GM18951 (cell line): ENCODE results near the gene S100A7.

ENCODE experiments used
- POLR2A ChIP-seq: IDR thresholded peaks from 4 replicates; pipeline ENCODE4 v1.6.1; 2011; ENCODE audit warnings: mild to moderate bottlenecking; ENCODE audit not compliant: insufficient read length, insufficient read depth; ENCODE audit errors: extremely low read depth
- in situ Hi-C: fragments of 300-500 bp; cut with MboI; formaldehyde crosslinking; loops from one replicate; pipeline ENCODE4 v1.12.0; 2022; ENCODE audit warnings: low sequenced_read_pairs, mixed read lengths, inconsistent platforms; ENCODE audit not compliant: unreplicated experiment

Gene S100A7

GRCh38 chr1:153490272-153491051 is 30.0 kb upstream of the S100A7 start:
- in situ Hi-C loops: no loop called here
- TF ChIP-seq POLR2A: no peak

- TF ChIP-seq POLR2A: no peak
- in situ Hi-C loops: loop anchor here (10.0 kb wide), 1 partner anchor 124 kb away; no protein-coding TSS in a partner anchor
Observed at GRCh38 chr1:153488731-153489130, 28.3 kb upstream of the S100A7 start.

- no peak for TF ChIP-seq POLR2A
- in situ Hi-C loops: loop anchor here (10.0 kb wide), 1 partner anchor 123 kb away; no protein-coding TSS in a partner anchor
Observed at GRCh38 chr1:153487707-153488106, 27.3 kb upstream of the S100A7 start.

- in situ Hi-C loops: loop anchor here (10.0 kb wide), 1 partner anchor 121 kb away; no protein-coding TSS in a partner anchor
- TF ChIP-seq POLR2A: no peak
Observed at GRCh38 chr1:153485863-153486262, 25.4 kb upstream of the S100A7 start.

DNA sequence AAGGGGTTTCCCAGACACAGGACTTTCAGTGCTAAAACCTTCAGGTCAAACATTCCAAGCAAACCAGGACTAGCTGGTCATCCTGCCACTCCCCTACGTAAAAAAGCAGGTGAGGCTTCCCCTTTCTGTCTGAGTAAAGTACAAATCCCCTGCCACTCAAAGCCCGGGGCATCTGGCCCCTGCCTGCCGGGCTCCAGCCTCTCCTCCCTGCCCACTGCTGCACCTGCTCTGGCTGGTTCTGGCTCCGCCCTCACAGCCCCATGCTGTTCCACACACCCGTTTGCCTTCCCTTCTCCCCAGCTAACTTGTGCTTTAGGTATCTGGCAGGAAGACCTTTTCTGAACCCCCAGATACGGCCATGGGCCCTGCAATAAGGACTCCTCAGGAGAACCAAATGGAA is 23.3 kb upstream of the S100A7 start:
- in situ Hi-C loops: loop anchor here (10.0 kb wide), 1 partner anchor 119 kb away; no protein-coding TSS in a partner anchor
- TF ChIP-seq POLR2A: no peak

GRCh38 chr1:153481124-153481523 is 20.7 kb upstream of the S100A7 start:
- in situ Hi-C loops: loop anchor here (10.0 kb wide), 1 partner anchor 116 kb away; no protein-coding TSS in a partner anchor
- TF ChIP-seq POLR2A: no peak

DNA sequence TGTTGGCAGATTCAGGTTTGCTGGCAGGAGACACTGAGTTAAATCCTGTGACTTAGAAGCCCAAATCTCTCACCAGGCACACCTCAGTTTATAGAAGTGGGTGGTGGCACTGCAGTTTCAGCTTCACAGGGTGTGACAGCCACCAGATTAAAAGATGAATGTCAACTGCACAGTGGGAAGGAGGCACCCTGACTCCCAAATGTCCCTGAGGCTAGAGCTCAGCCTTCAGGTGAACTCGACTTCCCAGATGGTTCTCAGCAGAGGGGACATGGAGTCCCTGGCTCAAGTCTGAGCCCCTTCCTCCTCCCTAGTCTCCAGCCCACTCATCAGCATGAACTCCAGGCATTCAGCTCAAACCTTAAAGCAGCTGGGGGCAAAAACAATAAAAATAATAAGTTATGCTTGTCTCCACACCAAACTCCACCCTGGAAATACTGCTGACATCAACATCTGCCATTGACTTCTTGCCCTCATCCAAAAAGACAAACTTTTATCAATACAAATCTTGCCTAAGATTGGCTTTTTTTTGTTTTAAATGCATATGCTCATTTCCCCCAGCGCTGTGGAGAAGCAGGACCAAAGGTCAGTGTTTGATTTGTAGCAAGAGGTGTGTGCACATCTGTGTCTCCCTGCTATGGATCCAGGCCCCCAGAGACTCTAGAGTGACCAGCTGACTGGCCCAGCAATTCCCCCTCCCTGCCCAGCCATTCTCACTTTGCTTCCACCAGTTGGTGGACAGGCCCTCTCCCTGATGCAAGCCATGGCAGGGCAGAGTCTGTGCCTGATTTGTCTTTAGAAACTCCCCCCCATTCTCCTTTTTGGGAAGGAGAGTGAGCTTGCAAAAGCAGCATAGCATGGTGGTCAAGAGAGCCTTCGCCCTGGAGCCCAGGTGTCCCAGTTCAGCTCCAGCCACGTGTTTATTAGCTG is 18.5 kb upstream of the S100A7 start:
- TF ChIP-seq POLR2A: no peak

GRCh38 chr1:153478047-153478691 is 17.7 kb upstream of the S100A7 start:
- in situ Hi-C loops: no loop called here
- TF ChIP-seq POLR2A: no peak

More for the DNA sequence above, 18.5 kb upstream of the S100A7 start:
- in situ Hi-C loops: no loop called here

GRCh38 chr1:153476491-153477093 is 16.1 kb upstream of the S100A7 start:
- in situ Hi-C loops: no loop called here
- TF ChIP-seq POLR2A: no peak

- in situ Hi-C loops: no loop called here
- TF ChIP-seq POLR2A: no peak
Observed at GRCh38 chr1:153475282-153475681, 14.8 kb upstream of the S100A7 start.

DNA sequence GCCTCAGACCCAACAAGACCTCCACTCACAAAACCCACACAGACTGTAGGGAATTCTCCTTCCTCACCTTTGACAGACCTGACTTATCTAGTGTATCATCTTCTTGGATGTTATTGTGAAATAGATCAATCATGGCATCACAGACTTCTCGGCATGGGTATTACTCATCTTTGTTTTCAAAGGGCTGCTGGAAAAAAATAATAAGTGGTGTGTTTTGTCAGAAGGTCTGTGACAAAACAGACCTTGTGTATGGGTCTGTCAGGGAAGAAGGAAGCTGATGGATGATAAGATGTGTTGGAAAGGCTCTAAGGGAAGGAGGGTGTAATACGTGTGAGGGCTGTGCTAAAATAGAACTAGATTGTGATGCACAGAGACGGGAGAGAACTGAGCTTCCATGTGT is 13.9 kb upstream of the S100A7 start:
- in situ Hi-C loops: no loop called here
- no peak for TF ChIP-seq POLR2A

- in situ Hi-C loops: no loop called here
Observed at GRCh38 chr1:153470707-153471106, 10.3 kb upstream of the S100A7 start.

More at GRCh38 chr1:153470707-153471106, 10.3 kb upstream of the S100A7 start:
- no peak for TF ChIP-seq POLR2A
